GM18907 (cell line): ENCODE data around the gene MIER3.
"Not testable (repeated sequence)": the region's sequence is repeated elsewhere in the genome, so short reads cannot be mapped to it uniquely, and the experiment has no call there.

Experiments
- ATAC-seq: cut with Tn5 transposase; IDR thresholded peaks from one replicate; pipeline ENCODE4 v1.9.1; 2021; ENCODE audit warnings: mild to moderate bottlenecking, moderate library complexity; ENCODE audit not compliant: unreplicated experiment

MIER3 gene, protein sequence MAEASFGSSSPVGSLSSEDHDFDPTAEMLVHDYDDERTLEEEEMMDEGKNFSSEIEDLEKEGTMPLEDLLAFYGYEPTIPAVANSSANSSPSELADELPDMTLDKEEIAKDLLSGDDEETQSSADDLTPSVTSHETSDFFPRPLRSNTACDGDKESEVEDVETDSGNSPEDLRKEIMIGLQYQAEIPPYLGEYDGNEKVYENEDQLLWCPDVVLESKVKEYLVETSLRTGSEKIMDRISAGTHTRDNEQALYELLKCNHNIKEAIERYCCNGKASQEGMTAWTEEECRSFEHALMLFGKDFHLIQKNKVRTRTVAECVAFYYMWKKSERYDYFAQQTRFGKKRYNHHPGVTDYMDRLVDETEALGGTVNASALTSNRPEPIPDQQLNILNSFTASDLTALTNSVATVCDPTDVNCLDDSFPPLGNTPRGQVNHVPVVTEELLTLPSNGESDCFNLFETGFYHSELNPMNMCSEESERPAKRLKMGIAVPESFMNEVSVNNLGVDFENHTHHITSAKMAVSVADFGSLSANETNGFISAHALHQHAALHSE

DNA sequence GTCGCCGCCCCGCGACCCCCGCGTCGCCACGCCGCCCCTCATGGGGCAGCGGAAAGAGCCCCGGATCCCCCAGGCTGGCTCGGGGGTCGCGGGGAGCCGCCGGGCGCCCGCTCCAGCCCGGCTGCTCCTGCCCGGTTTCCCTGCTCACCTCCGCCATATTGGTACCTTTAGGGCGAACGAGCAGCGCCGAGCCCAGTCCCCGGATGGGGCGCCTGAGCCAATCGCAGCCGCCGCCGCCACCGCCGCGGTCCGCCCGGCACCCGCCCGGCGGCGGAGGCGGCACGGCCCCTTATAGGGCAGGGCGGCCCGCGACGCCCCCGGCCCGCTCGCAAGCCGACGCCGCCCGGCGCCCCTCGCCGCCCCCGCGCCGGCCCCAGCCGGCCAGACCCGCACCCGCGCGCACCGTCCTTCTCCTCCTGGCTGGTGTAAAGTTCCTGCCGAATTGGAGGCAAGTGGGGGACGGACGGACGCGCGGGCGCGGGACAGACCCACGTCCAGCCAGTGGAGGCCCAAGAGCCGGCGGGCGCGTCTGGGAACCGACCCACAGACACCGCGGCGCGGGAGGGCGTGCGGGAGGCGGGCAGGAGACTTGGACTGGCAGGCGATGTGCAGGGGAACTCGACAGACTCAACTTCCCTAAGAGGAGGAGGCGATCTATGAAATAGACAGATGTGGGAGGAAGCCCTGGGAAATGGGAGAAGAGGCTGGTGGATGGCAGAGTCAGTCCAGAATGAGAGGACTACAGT is at the start of gene MIER3:
MIER3 (minus strand) TSS at position 178 of the 746 bp plus-strand sequence; CDS start at position 157, 21 bp downstream.
- ATAC-seq, result peak; percentile 95

DNA sequence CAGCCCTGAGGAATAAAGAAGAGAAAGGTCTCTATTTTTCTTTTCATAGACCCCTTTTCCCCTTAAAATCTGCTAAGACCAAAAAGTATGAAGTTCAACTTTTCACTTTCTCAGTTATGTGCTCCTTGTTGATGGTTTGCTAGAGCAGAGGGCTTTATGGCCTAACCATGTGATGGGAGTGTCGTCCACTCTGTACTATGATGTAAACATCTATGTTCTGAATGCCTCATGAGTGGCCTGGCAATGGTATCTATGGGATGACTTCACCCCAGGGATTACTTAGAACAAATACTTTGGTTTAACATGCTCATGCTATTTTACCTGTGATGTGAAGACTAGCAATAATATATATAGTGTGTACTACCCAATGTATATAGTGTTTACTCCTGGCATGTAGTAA is 43.7 kb upstream of the MIER3 start:
- no peak for ATAC-seq

DNA sequence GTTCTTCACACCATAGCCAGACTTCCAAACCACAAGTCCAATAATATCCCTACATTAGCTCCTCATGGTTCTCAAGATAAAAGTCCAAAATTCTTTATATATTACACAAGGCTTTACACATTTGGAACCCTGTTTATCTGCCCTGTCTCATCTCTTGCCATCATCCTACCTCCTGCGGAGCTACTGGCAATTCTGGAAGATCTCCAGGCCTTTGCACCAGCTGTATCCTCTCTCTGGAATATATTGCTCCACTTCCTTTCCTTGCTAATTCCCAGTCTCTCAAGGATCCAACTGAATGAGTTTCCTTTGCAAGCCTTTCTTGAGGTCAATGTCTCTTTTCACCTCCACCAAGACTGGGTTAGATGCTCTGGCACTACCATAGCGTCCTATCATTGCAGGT is 41.3 kb upstream of the MIER3 start:
- ATAC-seq, result no peak

DNA sequence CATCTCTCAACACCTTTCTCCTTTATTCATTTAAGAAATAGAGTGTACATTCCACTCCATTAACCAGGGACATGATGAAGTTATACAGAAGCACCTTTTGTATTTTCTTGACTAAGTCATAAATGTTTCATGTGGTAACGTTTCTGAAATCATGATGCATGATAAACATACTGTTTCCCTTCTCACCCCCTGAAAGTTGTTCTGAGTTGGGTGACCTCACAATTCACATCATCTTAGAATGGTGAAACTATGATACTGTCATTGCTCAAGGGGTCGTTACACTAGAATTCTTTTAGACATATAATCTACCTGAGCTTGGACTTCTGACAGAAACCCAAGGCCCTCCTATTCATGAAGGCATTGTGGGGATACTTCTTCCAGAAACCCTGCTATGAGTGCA is 37.8 kb upstream of the MIER3 start:
- no peak for ATAC-seq

DNA sequence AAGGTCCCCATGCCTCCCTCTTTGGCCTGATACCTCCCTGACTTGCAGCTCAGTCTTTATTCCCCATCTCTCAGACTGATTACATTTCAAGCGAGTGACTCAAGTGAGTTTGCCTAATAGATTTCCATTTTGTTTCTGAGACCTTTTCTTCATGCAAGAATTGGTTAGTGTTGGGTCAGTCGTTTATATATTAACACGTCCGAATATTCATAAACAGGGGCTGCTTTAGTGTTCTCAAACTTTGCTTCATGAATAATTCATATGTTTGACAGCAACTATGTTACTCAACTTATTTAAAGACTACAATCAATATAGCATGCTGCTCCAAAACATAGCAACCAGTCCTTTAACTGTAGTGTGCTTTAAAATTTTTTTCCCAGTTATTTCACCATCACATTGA is 36.6 kb upstream of the MIER3 start:
- no peak for ATAC-seq

DNA sequence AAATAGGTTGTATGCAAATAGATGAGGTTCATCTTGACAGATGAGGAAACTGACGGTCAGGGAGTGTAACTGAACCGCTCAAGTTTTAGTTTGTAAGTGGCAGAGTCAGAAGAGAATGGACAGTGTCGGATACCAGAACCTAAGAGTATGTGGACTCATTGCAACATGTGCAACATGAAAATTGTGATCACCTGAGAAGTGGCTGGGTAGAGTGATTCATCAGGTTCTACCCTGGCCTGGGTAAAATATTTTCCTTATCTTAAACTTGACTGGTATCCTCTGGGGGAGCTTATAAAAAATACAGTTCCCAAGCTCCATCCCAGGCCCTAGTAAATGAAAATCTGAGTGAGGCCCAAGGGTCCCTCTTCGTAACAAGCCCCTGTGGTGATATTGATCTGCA is 35.2 kb upstream of the MIER3 start:
- no peak for ATAC-seq

DNA sequence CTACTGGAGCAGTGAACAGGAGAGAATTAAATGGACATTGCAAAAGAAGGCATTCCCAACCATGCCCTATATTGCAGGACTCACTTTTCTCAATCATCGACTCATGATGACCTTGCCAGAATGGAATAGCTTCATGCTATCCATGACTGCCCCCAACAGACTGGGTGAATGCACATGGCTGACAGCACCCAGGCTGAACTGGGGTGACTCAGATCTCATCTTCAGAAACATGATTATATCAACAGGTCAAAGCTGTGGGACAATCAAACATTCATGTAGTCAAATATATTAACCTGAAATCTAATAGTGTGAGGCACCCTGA is 34.7 kb upstream of the MIER3 start:
- peak; percentile 65 for ATAC-seq

DNA sequence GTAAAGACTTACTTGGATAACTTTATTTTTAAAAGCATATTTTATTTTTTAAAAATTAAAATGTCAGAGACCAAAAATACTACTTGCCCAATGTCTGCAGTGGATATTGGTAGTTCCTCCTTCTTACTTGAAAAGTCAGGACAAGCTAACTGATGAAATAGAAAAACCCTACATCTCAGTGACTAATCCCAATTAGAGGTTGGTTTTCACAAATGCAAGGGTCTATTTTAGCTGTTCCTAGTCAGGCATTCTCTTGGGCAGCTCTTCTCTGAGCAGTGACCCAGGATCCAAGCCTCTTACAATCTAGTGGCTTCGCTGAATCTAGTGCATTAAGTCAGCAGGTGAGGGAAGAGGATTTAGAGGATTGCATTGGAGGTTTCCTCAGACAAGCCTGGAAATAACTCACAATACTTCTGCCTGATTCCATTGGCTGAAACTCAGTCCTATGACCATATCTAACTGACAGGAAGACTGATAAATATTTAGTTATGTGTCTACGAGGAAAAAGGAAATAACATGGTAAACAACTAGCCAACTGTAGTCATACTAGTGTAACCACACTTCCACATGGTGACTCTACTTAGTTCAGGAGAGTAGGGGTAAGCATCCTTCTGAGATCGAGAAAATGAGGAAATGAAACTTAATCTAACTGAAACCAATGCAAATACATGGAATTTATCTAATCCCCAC is 34.2 kb upstream of the MIER3 start:
- peak; percentile 75 for ATAC-seq

DNA sequence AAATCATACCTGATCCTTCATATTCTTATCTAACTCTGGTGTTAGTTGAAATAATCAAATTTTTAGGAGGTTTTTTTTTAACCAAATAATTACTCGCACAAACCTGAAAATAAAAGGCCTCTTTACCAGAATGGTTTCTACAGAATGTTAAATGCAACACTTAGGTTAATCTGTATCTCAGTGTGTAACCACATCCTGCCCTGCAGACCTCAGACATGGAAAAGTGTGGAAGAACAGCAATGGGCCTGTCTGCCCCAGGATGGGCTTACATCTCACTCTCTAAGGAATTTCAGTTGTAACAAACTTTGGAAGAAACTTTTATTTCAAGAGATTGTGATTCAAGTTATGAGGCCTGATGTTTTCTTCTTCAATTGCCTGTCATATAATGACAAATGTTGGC is 32.5 kb upstream of the MIER3 start:
- peak; percentile 34 for ATAC-seq

DNA sequence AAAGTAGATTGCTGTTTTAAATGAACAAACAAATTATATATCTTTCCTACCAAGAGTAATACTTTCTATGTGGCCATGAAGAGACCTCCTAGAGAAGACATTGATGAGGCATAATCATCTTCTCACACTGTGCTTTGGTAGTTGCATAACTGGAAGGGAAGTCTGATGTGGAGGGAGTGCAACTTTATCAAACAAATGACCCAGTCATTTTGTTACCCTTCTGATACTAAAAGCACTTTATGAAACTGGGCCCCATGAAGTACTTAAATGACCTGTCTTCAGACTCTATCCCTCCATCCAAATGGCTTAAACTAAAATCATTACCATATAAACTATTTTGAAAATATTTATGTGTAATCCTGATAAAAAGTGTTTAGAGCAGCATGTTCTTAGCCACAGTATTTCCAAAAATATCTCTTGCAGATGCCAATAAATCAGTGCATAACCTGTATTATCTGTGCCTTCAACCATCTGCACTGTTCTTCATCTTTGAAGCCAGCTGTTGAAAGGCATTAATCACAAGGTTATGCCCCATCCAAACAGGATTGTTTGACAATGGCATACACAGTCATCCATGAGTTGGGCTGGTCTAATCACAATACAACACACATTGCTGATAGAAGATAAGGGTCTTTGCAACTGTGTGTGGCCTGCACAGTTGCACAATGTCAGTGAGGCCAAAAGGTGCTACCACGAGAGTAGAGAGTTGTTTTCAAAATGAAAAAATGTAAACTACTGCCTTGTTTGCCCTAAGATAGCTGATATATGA is 31.9 kb upstream of the MIER3 start:
- ATAC-seq, result peak; percentile 53

DNA sequence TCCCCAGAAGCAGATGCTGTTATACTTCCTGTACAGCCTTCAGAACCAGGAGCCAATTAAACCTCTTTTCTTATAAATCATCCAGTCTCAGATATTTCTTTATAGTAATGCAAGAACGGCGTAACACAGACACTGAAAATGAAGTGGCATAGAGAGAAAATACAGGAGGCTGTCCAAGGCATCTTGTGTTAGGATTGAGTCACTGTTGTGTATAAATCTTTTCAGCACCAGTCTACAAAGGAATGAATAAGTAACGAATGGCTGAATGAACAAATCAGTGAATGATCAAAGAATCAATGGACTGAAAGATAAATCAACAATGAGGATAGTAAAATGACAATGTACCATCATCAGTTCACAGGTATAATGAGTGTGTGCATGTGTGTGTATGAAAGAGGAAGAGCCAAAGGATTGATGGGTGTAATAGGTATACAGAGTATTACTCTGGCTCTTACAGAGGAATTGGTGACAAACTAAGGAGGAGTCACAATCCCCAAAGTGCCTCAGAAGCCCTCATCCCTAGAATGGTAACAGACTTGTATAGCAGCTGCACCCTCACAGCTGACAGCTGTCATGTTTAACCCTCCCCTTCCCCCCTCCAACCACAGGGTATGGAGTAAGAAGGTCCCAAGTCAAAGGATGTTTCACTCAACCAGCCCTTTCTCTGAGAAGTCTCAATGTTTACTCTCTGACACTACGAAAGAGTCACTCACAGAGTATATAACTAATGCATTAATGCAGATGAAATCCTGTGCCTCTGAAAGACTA is 29.8 kb upstream of the MIER3 start:
- no peak for ATAC-seq

DNA sequence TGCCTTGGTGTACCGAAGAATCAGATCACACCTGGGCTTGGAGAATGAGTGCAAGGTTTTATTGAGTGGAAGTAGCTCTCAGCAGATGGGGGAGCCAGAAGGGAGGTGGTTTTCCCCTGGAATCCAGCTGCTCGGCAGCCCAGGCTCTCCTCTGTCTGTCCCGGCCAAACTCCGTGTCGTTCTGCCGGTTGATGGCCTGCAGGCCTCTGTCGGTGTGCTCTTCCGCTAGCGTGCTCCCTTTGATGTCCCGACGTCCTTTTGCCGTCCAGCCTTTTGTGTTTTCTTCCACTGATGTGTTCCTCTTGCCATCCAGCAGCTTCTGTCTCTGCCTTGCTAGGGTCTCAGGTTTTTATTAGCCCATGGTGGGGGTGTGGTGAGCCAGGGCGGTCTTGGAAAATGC is 28.0 kb upstream of the MIER3 start:
- no peak for ATAC-seq

DNA sequence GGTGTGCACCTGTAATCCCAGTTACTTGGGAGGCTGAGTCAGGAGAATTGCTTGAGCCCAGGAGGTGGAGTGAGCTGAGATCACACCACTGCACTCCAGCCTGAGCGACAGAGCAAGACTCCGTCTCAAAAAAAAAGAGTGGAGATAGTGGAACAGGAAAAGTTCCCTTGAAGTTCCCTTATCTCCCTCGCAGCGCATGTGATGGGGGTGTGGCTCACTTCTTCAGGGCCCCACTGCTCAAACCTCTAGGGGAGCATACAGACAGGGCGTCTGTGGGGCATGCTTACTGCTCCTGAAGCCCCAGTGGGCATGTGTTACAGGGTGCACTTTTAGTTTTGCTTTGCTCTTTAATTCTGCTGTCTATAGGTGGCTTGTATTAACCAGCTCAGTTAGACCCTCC is 27.6 kb upstream of the MIER3 start:
- not testable (repeated sequence) for ATAC-seq

DNA sequence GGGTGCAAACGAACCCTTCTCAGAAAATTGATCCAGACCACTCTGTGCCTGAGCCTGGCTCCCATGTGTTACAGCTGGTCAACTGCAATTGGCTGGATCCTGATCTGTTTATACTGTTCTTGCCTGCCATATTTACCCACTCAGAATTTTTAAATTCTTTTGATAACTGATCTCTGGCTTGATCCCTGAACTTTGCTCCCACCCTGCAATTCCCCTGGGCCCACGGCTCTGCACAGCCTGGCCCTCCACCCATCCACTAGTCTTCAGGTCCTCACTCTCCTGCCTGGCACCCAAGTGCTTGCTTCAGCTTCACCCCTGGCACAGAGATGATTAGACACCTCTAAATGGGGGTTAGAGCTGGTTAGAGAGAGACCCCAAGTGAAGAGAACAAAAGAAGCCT is 25.9 kb upstream of the MIER3 start:
- no peak for ATAC-seq

DNA sequence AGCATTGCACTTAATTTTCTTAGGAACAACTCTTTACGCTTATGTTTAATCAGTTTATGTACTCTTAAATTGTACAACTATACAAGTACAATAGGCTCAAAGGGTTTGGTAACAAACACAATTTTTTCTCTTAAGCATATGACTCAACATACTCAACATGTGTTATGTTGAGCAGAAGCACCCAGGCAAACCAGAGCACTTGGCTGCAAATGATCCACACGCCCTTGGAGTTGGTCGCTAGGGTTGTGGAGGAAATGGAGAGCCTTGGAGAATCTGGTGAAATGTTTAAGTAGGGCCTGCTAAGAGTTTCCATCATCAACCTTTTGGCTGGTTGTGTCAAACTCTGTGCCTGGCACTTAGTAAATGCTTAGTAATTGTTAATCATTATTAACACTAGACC is 25.1 kb upstream of the MIER3 start:
- ATAC-seq, result no peak

DNA sequence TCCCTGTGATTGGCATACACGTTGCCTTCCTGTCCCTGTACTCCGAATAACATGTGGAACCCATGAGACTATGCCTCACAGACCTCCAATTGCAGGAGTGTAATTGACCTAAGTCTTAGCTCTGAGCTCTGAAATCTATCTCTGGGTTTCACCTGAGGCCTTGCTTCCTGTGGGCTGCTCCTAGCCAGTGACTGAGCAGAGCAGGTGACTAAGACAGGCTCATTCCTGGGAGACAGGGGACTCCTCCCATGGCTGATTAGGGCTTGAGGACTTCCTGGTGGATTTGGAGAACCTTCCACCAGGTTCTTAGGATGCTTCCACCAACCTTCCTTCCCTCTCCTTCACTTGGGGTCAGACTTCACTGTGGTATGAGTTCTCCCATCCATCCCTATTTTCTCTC is 22.3 kb upstream of the MIER3 start:
- no peak for ATAC-seq

DNA sequence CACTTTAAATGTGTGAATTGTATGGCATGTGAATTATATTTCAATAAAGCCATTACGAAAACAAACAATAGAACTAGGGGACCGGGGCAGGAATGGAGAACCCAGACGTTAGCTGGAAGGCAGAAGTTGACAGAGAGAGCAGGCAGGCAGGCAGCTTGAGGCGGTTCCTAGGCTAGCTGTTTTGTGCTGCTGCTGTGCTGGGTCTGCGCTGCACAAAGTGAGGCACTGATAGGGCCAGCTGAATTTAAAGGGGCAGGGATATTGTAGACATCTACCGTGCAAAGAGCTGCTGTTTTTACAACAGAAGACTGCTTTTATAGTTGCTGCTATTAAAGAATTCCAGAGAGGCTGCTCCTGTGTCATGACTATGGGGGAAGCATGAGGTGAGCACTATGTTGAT is 21.6 kb upstream of the MIER3 start:
- no peak for ATAC-seq

DNA sequence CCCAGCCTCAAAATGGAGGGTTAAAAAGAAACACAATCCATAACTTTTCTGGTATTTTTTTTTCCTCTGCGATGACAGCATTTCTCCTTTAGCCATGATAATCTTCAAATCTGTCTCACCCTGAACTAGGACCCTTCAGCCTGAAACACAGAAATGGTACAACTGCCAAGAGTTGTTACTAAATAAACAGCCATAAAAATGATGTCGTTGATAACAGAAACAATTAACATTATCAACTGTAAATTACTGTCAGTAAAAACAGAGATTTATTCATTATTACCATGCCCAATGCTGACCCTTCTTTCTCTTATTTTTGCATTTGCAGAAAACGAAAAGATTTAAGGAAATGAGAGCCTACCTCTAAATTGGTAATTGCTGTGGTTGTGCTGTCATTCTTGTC is 19.4 kb upstream of the MIER3 start:
- ATAC-seq, result no peak

DNA sequence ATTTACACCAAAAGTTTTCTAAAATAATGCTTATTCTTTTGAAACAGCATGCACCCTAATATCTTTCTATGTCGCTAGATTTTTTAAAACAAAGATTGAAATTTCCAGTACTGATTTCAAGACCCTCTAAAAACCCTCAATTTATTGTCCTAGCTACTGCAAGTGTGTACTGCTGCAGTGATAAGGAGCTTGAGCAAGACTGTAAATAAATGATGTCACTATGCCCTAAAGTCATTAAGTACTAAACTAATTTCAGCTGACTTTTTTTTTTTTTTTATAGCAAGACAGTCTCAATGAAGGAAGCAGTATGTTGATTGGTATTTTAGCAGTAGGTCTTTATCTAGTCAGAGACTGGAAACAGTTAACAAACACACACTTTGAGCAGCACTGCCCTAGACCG is 12.2 kb upstream of the MIER3 start:
- ATAC-seq, result no peak

DNA sequence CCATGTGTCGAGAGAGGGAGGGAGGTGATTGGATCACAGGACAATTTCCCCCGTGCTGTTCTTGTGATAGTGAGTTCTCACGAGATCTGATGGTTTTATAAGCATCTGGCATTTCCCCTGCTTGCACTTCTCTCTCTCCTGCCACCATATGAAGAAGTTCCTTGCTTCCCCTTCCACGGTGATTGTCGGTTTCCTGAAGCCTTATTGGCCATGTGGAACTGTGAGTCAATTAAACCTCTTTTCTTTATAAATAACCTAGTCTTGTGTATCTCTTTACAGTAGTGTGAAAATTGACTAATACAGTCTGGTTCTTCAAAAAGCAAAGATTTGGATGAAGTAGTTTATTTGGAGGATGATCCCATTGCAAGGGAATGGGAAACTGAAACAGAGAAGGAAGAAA is 11.3 kb upstream of the MIER3 start:
- ATAC-seq, result no peak
